Renal pelvis (tissue), 4 donors: ENCODE measurements around the gene TMED10. TPM values are rescaled to one million over a fixed set of nuclear protein-coding genes. Genes with fewer than 3 reads are reported as not detected.

Source experiments
- DNase-seq: peaks from one replicate; pipeline ENCODE4 v3.0.0-alpha.2; 2013
- polyA plus RNA-seq, 3 donors: library from polyadenylated mRNA; unstranded; fragments of 120-200 nt; gene quantifications; one replicate each; pipeline ENCODE4 v1.2.1, GENCODE V29; 2013; ENCODE audit not compliant: insufficient read length in 3 of 3

TMED10 gene
- polyA plus RNA-seq, 3 donors = 225 to 251 (median 250) TPM

DNA sequence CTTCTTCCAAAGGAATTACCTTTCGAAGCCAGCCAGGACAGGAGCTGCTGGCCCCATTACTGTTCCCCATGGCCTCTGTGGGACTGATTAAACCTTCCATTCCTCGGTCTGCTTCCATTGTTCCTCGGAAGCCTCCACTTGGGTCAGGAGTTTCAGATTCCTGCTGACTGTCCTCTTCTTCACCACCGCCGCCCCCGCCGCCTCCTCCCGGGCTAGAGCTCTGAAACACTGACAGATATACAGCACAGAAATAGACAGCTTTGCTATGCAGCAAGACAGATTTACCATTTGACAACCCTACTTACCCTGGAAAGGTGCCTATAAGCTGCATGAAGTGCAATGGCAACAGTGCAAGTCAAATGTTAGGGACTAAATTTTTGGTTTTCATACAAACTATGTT lies 85.2 kb downstream of the TMED10 start:
- no peak for DNase-seq

DNA sequence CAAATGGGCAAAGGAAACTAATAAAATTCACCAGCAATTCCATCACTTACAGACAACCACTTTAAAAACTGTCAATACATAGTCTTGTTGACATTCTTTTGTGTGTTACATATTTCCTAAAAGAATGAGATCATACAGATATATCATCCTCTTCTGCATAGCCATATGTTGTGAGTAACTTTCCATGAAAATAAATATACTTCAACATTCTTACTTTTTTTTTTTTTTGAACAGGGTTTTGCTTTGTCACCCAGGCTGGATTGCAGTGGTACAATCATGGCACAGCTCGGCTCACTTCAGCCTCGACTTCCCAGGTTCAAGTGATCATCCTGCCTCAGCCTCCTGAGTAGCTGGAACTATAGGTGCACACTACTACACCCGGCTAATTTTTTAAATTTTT lies 86.1 kb downstream of the TMED10 start:
- no peak for DNase-seq

DNA sequence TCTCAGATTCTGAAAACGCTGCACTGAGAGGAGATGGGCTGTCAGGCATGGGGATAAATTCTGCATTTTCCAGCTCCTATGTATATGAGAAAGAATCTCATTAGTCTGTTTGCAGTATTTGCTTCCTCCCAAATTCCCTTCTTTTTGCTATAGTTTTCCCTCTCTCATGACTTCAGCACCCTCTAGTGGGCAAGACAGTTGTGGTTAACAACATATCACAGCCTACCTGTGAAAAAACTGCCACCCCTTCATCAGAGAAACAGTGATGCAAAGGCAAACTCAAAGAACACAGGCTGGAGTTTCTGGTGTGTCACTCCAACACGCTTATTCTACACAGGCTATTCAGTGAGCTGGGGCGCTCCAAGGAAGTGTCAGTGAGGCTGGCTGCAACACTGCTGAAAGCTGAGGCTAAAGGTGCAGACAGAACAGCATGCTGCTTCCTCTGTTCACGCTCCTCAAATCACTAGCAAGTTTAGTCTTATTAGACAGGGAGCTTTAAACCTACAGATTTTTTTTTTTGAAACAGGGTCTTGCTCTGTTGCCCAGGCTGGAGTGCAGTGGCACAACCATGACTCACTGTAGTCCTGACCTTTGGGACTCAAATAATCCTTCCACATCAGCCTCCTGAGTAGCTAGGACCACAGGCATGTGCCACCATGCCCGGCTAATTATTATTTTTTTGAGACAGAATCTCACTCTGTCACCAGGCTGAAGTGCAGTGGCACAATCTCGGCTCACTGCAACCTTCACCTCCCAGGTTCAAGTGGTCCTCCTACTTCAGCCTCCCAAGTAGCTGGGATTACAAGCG lies 87.6 kb downstream of the TMED10 start:
- DNase-seq = peak; percentile 61

DNA sequence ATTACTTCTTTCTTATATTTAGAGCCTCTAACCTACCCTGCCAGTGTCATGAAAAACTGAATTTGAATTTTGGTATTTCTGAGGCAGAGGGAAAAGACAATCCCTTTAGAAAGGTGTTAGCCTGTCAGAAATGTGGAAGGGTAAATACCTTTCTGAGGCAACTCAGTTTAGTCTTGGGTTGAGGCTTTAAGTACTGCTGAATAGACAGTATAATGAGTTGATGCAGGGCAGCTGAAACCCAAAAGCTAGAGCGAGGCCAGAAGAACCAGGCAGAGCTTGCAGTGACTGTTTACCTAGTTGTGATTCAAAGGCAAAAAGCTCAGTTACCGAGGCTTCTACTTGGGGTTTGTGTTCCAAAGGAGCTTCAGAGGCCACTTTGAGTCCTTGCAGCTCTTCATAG lies 88.3 kb downstream of the TMED10 start:
- DNase-seq = no peak

DNA sequence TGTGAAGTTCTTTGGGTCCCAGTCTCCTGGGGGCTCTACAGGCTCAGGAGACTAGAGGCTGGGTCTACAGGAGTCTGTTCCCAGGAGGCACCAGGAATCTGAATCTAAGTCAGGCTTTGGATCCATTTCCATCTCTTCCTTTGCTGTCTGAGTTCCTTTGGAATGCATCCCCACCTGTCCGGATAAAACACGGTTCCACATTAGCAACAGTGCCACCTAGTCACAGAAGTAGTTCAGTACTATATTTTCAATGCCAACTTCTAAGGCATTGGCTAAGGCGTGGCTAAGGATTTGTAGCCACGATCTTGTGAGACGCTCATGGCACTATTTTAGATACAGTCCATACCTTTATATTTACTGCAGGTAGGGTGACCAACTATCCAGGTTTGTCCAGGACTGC lies 91.9 kb downstream of the TMED10 start:
- DNase-seq = no peak

DNA sequence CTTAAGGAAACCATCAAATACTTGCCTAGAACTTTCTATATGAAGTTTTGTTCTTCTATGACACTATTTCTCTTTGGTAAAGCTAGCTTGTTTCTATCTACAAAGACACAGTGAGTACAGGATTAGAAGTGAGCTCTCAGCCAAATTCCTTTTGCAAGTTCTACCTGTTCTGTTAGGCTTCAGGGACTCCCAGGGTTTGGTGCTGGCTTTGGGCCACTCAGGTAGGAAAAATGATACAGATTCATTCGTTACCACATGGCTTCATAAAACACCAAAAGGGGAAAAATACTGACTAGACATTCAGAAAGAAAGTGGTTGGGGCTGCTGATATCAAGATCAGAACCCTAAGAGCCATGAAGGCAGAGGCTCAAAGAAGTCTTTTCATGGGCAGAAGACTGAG lies 93.1 kb downstream of the TMED10 start:
- no peak for DNase-seq

DNA sequence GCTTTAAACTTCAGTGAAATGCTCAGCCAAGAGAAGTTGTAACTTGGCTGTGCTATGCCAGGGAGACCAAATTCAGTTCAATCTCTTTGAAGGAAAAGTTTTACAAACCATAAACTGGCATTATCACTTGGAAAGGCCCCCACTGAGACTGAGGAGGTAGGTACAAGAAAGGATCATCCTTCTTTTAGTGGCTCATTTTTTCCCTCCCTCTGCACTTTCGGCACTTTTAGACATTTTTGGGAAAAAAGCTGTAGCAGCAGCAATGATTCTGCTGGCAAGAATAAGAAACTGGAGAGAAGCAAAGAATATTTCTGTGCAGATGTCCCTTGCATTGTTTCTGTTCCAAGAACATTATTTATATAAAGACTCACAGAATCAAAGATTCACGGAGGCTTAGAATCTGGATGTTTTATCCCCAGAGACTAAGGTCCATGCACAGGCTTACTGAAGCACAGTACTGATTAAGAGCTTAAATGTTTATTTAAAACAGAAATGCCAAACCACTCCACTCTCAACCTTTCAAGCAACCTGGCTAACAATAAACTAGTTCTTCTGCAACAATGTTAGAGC lies 94.7 kb downstream of the TMED10 start:
- DNase-seq = no peak

Other genes with a start within 250 kb of the TMED10 start
- gene PGF, start 221.0 kb downstream of the TMED10 start, polyA plus RNA-seq = 10 to 100 TPM in 1 of 3 donors, 1 to 10 TPM in 2; 7.2 to 11.4 (median 9.1) TPM
- gene EIF2B2, start 173.7 kb downstream of the TMED10 start, polyA plus RNA-seq = 10 to 100 TPM; 60.2 to 68.0 (median 64.8) TPM
- 10 to 100 TPM; 34.9 to 44.2 (median 43.0) TPM for gene MLH3, start 125.1 kb downstream of the TMED10 start, polyA plus RNA-seq
- gene ACYP1, start 112.6 kb downstream of the TMED10 start, polyA plus RNA-seq = 10 to 100 TPM; 26.0 to 56.2 (median 43.5) TPM
- gene ZC2HC1C, start 107.0 kb downstream of the TMED10 start, polyA plus RNA-seq = 10 to 100 TPM in 1 of 3 donors, 1 to 10 TPM in 2; 6.1 to 11.1 (median 9.4) TPM
- gene NEK9, start 49.6 kb downstream of the TMED10 start, polyA plus RNA-seq = 100 to 1,000 TPM; 125 to 148 (median 138) TPM
- 100 to 1,000 TPM in 2 of 3 donors, 10 to 100 TPM in 1; 75.8 to 143 (median 116) TPM for gene FOS, start 102.2 kb upstream of the TMED10 start, polyA plus RNA-seq